NCI-H526 (cell line): ENCODE results near the gene ZNRD2.
A peak's percentile ranks its signal among the peaks of the same experiment; 100 is the strongest.

ENCODE experiments used
- DNase-seq, 2 experiments: peaks; one replicate each; lab custom pipeline; 2025; lab: John Stamatoyannopoulos, UW

The ZNRD2 gene

DNA sequence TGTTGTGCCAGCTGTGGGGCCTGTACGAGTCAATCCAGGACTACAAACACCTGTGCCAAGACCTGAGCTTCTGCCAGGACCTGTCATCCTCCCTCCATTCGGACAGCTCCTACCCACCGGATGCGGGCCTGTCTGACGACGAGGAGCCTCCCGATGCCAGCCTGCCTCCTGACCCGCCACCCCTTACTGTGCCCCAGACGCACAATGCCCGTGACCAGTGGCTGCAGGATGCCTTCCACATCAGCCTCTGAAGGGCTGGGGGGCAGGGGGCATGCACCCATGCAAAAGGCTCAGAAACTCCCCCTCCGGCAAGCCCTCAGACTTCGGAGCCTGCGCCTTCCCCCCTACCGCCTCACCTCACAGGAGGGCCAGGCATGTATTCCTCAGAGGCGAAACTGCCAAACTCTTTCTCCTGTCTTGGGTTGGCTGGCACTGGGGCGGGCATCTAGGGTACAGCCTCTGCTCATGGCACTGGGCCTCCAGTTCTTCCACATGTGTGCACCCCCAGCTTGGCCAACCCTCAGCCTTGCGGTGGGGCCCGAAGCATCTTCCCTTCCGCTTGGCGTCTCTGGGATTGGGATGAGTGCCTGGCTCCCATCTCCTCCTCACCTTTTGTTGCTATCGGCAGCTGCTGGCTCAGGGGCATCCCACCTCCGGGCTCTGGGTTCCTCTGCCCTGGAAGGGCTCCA is 3.3 kb downstream of the ZNRD2 start:
- peak in 1 of 2 experiments; percentile 65 for DNase-seq

DNA sequence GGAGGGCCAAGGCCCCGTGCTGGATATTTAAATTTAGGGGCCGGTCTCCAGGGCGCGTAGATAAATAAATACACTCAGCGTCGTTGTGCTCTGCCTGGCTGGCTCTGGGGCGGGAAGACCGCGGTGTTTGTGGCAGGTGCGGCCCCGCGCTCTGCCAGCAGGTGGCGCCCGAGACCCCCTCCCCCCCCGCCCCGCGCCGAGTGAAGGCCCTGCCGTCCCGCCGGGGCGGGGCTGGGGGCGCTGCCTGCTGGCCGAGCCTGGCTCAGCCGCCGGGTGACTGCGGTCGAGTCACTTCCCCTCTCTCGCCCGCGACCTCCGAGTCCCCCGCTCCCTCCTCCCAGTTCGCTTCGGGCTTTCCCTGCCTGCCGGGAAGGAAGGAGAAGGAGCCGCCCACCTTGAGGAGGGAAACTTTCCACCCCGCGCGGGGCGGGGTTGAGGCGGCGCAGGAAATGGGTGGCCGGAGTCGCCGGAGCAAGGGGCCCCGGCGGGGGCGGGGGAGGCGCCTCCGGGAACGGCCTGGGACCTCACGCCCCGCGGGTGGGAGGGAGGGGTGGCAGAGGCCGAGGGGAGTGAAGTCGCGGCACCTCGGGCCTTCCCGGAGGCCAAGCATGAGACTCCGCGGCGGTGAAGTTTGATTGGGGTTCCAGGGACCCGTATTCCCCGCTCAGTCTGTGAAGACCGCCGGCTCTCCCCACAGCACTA is 4.0 kb downstream of the ZNRD2 start:
- DNase-seq: peak; percentile 56 to 90

DNA sequence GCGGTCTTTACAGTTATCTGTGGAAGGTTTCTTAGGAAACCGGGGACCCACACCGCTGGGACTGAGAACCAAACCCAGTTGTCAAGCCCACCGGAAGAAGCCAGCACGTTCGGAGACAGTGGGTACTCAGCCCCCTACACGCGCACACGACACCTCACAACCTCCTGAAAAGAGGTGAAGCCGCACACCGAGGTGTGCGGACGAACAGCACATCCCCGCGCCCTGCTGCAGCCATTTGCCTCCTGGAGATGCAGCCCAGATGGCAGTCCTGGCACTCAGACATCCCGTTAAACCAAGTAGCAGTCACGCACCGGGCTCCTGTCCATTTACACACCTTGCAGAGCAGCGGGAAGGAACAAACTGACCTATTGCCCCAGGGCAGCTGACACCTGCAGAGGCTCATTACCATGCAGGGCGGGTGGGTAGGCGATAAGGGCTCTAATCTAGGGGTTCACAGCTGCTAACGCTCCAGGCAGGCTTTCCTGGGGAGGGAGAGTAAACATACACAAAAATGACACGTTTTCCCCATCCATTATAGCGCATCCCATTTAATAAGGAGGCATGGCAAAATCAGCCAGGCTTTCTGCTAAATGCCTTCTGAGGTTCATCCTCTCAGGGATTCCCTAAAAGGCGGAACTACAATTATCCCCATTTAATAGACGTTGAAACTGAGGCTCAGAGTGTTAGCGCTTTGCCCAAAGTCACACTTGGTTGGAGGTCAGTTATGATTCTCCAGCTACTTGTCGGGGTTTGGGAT is 4.7 kb downstream of the ZNRD2 start:
- DNase-seq: no peak

DNA sequence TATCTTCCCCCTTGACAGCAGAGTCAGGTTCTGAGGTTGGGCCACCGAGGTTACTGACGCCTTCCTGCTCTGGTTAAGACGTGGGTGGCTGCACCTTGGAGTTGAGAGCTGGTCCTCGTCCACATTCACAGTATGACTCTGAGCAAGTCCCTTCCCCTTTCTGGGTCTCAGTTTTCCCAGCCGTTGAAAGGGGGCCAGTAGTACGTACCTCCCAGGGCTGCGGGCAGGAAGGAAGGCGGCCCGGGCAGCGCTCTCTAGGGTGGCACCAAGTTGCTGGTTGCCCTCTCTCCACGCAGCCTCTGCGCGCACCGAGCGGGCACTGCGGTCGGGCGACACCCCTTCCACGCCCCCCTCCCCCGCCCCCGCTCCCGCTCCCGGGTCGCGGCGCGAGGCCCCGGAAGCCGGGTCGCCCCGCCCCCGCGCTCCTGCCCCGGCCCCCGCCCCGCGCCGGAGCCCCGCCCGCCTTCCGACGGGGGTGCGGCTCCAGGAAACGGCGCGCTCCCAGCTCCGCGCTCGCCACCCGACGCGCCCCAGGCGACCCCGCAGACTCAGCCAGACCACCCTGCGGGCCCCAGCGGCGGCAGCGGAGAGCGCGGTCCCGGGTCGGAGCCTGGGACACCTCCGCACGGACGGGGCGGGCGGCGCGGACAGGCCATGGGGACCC is 5.4 kb downstream of the ZNRD2 start, which contains the start of gene EHBP1L1:
EHBP1L1 (plus strand) TSS at position 486 of the 664 bp plus-strand sequence. CDS start 250 bp downstream, outside the sequence.
- peak in 1 of 2 experiments; percentile 75 for DNase-seq

DNA sequence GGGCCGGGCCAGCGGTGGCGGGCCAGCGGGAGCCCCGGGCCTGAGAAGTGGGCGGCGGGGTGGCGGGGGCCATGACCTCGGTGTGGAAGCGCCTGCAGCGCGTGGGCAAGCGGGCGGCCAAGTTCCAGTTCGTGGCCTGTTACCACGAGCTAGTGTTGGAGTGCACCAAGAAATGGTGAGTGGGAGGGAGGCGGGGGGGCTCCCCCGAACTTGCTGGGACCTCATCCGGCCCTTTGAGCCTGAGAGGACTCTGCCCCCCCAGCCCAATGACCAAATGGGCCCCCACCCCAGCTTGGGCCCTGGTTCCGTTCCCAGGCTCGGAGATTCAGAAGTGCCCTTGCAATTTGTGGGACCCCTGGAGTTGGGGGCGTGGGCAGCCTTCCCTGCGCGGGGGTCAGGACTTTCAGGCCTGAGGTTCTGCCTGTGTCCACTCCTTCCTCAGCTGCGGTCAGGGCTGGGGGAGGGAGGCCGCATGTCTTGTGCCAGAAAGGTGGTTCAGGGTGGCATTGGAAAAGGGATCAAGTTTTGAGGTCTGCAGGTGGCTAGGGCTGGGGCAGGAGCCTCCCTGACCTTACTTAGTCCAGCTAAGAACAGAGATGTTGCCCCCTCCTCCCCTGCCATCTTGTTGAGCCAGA is 6.1 kb downstream of the ZNRD2 start:
- no peak for DNase-seq

DNA sequence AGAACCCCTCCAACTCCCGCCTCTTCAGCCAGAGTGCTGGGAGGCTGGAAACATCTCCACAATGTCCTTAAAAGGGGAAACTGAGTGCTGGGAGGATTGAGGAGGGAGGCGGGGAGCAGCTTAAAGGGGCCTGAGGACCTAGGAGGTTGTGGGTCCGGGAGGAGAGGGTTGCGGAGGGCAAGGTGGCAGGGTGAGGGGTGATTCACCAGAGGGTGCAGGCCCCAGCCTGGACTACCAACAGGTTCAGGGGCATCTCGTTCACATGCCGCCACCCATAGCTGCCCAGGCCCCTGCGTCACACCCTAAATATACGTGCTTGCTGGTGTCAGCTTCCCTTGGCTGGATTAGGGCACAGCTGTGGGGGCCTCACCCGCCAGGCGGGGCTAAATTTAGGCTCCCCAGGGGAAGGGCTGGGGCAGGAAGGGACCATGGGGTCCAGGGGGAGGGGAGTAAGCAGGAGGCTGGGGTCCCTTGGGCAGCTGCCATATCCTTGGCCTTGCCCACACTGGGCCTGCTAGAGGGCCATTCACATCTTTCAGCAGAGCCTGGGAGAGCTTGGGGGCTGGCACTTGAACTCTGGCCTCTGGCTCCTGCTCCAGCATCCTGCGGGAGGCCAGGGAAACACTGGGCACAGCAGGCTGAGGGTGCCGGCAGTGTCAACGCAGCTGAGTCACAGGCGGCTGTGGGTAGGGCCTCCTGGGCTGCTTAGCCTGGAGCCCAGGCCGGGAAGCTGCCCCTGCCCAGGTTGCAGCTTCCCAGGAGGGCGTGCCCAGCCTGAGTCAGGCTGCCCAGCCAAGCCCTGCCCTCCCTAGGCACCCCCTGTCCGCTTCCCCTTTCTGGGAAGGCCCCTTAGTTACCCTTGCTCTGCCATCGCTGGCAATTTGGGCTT is 6.8 kb downstream of the ZNRD2 start:
- DNase-seq: no peak

DNA sequence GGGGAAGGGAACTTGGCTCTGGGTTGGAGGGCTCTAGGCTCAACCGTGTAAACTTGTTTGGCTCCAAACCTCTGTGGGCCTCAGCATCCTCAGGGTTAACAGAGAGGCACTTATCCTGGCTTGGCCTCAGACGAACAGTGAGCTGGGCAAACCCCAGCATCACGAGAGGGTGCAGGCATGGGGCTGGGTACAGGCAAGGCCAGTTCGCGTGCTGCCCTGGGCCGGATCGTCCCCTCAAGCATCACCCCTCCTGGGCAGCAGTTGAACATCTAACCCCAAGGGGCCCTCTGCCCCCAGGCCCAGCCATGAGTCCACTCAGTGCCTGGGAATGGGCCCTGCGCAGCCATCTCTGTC is 7.5 kb downstream of the ZNRD2 start:
- DNase-seq: no peak

DNA sequence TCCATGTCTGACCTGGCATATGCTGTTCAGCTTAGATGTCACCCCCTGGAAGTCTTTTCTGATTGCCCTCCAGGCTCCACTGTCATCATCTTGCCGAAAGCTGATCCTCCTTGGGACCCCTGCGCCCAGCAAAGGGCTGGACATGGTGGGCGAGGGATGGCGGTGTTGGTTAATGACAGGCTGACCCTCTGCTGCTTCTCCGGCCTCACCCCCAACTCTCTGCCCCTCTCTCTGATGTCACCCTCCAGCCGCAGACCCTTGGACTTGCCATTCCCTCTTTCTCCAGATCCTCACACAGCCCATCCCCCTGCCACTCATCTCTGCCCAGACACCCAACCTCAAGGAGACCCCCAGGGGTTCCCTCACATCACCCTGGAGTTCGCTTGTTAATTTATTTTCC is 7.9 kb downstream of the ZNRD2 start:
- no peak for DNase-seq

DNA sequence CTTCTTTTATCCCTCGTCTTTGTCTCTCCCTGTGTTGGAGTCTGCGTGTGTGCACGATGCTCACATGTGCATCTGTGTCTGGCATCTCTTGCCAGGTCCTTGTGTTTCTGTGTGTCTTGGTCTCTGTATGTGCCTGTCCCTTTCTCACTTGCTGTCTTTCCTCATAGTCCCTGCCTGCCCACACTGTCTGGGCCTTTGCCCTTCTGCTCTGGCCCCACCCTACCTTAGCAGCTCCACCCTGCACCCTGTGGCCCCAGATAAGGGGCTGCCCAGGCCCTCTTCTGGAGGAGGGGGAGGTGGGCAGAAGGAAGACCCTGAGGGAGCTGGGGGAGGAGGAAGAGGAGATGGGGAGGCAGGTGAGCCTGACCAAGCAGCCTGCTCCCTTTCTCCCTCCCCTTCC is 8.4 kb downstream of the ZNRD2 start:
- no peak for DNase-seq

DNA sequence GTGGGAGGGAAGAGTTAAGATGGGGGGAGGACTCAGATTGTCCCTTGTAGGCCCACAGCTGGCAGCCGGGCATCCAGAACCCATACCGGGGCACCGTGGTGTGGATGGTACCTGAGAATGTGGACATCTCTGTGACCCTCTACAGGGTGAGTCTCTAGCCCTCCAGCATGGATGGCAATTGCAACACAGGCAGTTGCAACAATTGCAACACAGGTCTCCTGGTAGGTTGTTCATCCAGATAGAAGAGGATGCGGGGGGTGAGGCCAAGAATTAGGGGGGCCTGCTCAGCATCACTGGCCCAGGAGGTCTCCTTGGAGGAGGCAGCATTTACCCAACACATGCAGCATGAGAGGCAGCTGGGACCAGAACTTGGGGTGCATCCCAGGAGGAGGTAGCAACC is 9.0 kb downstream of the ZNRD2 start:
- DNase-seq: no peak

DNA sequence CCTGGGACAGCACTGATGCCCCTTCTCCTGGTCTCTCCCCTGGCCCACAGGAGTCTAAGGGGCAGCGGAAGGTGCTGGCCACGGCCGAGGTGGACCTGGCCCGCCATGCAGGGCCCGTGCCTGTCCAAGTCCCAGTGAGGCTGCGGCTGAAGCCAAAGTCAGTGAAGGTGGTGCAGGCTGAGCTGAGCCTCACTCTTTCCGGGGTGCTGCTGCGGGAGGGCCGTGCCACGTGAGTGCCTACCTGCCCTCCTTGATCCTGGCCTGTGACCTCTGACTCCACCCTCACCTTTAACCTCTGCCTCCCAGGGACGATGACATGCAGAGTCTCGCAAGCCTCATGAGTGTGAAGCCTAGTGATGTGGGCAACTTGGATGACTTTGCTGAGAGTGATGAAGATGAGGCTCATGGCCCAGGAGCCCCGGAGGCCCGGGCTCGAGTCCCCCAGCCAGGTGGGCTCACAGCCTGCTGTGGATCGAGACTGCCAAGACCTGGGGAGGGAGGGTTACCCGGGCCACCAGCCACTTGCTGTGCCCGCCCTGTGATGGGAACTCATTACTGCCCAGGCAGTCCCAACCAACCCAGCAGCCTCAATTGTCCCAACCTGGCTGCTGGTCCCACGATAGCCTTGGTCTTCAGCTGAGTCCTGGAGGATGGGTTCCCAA is 9.9 kb downstream of the ZNRD2 start:
- DNase-seq: no peak

DNA sequence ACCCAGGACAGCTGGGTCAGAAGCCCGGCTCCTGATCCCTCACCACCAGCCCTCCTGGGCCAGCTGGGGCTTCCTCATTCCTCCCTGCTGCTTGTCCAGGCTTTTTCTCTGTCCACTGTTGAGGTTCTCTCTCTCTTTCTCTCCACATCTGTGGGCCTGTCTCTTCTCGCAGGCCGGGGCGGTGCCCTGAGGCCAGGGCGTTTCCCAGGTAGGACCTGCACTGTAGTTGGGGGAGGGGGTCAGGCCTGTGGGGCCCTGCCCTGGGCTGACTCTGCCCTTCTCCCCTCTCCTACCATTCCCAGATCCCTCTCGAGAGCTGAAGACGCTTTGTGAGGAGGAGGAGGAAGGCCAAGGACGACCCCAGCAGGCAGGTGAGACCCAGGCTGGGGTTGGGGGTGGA is 10.5 kb downstream of the ZNRD2 start:
- DNase-seq: no peak

DNA sequence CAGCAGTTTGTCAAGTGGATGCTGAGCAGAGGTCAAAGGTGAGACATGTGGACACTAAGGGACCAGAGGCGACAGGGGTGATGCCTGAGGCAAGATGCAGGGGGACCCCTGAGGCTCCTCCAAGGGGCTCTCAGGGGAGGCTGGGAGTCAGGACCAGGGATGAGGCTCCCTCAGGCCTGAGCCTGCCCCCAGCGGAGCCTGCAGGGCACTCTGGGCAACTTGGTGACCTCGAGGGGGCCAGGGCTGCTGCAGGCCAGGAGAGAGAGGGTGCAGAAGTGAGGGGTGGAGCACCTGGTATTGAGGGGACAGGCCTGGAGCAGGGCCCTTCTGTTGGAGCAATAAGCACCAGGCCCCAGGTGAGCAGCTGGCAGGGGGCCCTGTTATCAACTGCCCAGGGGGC is 11.7 kb downstream of the ZNRD2 start:
- no peak for DNase-seq

DNA sequence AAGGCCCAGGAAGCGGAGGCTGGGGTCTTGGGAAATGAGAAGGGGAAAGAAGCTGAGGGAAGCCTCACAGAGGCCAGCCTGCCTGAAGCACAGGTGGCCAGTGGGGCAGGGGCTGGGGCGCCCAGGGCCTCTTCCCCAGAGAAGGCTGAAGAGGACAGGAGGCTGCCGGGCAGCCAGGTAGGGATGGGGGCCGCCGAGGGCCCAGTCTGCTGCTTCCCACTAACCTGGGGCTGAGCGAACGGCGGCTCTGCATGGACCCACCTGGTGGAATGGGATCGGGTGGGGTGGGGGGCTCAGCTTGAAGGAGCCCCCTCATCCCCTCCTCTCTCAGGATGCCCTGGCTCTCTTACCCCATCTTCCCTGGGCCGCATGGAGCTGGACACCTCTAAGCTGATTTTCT is 13.3 kb downstream of the ZNRD2 start:
- DNase-seq: no peak

DNA sequence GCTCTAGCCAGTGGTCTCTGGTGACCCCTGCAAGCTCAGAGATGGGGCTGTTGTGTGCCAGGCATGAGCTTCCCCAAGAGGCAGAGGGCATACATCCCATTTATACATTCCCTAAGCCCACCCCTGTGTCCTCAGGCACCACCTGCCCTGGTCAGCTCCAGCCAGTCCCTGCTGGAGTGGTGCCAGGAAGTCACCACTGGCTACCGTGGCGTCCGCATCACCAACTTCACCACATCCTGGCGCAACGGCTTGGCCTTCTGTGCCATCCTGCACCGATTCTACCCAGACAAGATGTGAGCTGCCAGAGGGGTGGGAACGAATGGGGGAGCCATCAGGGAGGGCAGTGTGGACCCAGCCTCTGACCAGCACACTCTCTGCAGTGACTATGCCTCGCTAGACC is 13.8 kb downstream of the ZNRD2 start:
- DNase-seq: no peak

DNA sequence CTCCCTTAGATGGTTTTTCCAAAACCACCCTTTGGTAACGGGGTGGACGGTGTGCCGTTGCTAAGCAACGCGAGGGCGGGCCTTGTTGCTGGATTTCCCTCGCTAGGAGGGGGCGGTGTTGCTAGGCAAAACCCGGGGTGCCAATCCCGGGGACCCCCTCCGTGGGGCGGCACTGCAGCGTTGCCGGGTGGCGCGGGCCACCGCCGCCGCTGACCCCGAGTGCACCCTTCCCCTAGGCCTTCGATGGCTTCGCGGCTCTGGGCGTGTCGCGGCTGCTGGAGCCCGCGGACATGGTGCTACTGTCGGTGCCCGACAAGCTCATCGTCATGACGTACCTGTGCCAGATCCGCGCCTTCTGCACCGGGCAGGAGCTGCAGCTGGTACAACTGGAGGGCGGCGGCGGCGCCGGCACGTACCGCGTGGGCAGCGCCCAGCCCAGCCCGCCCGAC is 14.5 kb downstream of the ZNRD2 start:
- no peak for DNase-seq

DNA sequence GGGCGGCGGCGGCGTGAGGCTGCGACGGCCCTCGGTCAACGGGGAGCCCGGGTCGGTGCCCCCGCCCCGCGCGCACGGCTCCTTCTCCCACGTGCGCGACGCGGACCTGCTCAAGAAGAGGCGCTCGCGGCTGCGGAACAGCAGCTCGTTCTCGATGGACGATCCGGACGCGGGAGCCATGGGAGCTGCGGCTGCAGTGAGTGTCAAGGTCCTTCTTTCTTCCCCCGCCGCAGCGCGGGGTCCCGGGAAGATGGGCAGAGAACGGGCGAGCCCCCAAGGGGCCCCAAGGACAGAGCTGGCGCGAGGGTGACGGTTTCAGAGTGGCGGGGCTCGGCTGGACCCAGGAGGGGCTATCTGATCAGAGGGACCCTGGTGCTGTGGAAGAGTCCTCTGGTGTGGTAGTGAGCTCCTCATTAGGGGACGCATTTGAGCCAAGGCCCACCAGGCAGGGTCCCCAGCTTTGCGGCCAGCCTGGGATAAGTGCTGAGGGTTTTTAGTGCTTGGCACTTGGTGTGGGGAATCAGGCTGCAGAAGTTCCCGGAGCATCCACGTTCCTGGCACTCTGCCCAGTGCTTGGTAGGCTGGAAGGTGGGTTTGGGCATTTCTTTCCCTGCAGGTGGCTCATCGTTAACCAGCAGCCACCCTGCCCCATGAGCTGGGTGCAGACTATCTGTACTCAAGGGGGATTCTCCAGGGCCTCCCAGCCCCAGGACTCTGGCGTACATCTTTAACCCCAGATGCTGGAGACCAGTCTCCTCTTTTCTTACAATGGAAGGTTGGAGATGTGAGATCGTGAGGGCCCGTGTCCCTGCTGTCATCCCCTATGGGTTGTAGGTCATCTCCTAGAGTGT is 15.3 kb downstream of the ZNRD2 start:
- no peak for DNase-seq

DNA sequence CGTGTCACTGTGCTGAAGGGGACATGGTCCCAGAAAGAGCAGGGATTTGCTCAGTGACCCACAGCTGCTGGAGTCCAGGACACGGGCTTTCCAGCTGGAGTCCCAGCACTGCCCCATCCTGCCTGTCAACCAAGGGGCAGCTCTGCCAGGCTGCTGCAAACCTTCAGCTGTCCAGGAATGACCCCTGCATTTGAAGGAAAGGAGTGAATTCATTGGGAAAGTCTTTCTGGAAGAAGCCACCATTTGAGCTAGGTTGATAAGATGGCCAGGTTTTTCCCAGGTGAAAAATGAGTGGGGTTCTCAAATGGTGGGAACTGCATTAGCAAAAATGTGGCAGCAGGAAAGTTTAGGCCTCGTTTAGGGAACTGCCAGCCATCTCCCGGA is 16.0 kb downstream of the ZNRD2 start:
- DNase-seq: no peak

DNA sequence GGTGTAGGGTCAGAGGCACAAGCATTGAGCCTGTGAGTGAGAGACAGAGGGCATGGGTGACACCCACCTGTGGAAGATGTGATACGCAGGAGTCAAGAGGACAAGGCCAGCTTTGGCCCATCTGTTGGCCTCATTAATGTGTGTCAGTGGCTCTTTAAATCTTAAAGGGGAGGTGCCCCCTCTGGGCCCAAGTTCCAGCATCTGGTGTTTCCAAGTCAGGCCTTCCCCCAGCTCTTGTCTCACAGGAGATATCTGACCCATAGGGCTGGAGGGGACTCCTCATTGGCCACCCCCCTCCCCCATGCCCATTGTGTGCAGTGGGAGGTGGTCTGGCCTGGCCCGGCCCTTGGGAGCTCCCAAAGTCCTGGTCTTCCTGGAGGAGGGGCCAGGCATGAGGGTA is 16.4 kb downstream of the ZNRD2 start:
- no peak for DNase-seq
